ENCODE results near the gene EFHC2.

DNA sequence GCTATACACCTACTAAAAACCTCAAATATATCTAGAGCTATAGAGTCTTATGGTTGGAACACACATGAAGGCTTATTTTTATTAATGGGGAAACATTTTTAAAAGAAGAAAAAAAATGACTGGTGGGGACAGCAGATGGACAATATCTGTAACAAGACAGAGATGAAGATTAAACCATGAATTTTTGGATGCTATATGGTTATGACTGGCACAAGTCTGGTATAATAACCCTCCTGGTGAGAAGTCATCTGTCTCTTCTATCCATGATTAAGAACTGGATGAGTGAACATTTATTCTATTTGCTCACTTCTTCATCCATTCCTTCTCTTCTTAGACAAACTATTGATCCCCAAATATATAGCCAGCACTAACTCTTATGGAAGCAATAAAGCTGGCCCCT, 104.4 kb downstream of the EFHC2 start:
- TF ChIP-seq ZNF274 (IDR thresholded peaks at IDR 0.05; ENCODE audit: low read depth, low read length) = no peak
- TF ChIP-seq POLR2A (IDR thresholded peaks at IDR 0.05; ENCODE audit: borderline replicate concordance, extremely low read depth, insufficient read depth, insufficient read length) = no peak
- no peak for TF ChIP-seq JUND (IDR thresholded peaks at IDR 0.05)
- no peak for TF ChIP-seq POLR2AphosphoS5 (IDR thresholded peaks at IDR 0.05; ENCODE audit: low read depth, low read length)
- TF ChIP-seq, protein P1, sequence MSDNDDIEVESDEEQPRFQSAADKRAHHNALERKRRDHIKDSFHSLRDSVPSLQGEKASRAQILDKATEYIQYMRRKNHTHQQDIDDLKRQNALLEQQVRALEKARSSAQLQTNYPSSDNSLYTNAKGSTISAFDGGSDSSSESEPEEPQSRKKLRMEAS (IDR thresholded peaks at IDR 0.05) = no peak
- TF ChIP-seq CTCF (IDR thresholded peaks at IDR 0.05 in 2 of 3, conservative IDR thresholded peaks at IDR 0.05 in 1 of 3; ENCODE audit: borderline replicate concordance in 1 of 3, insufficient read depth in 1 of 3, low read depth in 2 of 3, low read length in 2 of 3) = no peak
- no peak for TF ChIP-seq ZBTB33 (IDR thresholded peaks at IDR 0.05; ENCODE audit: extremely low read depth, insufficient replicate concordance, low read length)
- TF ChIP-seq YY1 (IDR thresholded peaks at IDR 0.05; ENCODE audit: extremely low read depth, insufficient replicate concordance, low read depth, low read length) = no peak
- no peak for TF ChIP-seq TCF7L2 (IDR thresholded peaks at IDR 0.05; ENCODE audit: borderline replicate concordance, extremely low read depth, insufficient read depth, insufficient read length)
